Prostate gland (tissue), 2 donors: ENCODE results near the gene RANBP3. TPM values are rescaled to one million over a fixed set of nuclear protein-coding genes. Genes with fewer than 3 reads are reported as not detected.
"Not testable (repeated sequence)": the region's sequence is repeated elsewhere in the genome, so short reads cannot be mapped to it uniquely, and the experiment has no call there.

Experiments
- DNase-seq: peaks from one replicate; pipeline ENCODE4 v3.0.0-alpha.2; 2019; ENCODE audit warnings: low spot score
- H3K27ac ChIP-seq, 2 donors: fragments of 200-600 bp; sonication (generic); 2 replicates each; pipeline ENCODE4 v1.5.1; 2017 to 2019
- H3K27me3 ChIP-seq: fragments of 200-600 bp; sonication (generic); replicated peaks from 2 replicates; pipeline ENCODE4 v1.5.1; 2019; ENCODE audit not compliant: insufficient read depth
- H3K36me3 ChIP-seq, 2 donors: fragments of 200-600 bp; sonication (generic); 1 replicate in 1 of 2; 2 replicates in 1 of 2; pipeline versions ENCODE4 v1.5.1 to v1.8.1; 2017 to 2019
- H3K4me1 ChIP-seq: fragments of 200-600 bp; sonication (generic); replicated peaks from 2 replicates; pipeline ENCODE4 v1.5.1; 2019
- H3K4me3 ChIP-seq, 2 donors: fragments of 200-600 bp; sonication (generic); 2 replicates each; pipeline ENCODE4 v1.5.1; 2017 to 2019
- H3K9me3 ChIP-seq: fragments of 200-600 bp; sonication (generic); 2 replicates; pipeline ENCODE4 v1.5.1; 2017
- CTCF ChIP-seq, 4 experiments: fragments of 200-600 bp in 2 of 4; fragments of 450-650 bp in 2 of 4; sonication (generic) in 2 of 4; IDR thresholded peaks; 1 replicate in 3 of 4; 2 replicates in 1 of 4; pipeline ENCODE4 v1.5.1; 2016 to 2019; ENCODE audit warnings: antibody characterized with exemption in 4 of 4, mild to moderate bottlenecking in 2 of 4, moderate library complexity in 2 of 4
- POLR2A ChIP-seq: fragments of 450-650 bp; IDR thresholded peaks from one replicate; pipeline ENCODE4 v1.6.1; 2016; ENCODE audit warnings: antibody characterized with exemption, mild to moderate bottlenecking
- POLR2AphosphoS5 ChIP-seq: sonication (generic); formaldehyde crosslinking; IDR thresholded peaks from one replicate; pipeline ENCODE4 v1.6.1; 2017; ENCODE audit warnings: antibody characterized with exemption
- WGBS: methylation state at CpG from one replicate; pipeline ENCODE4 v1.1.5; 2018; 5-methylcytosine and 5-hydroxymethylcytosine counted together
- intact Hi-C: fragments of 100-400 bp; cut with DNase I; formaldehyde crosslinking; loops from one replicate; pipeline ENCODE4 v1.14.2; 2022
- total RNA-seq, 2 donors: library from RNA; depleted of rRNA; stranded (reverse); fragments of >200 nt; gene quantifications; one replicate each; pipeline ENCODE4 v1.1.0, GENCODE V29; 2016

Gene RANBP3
- total RNA-seq, 2 donors from 2014 or later = 84.6 to 120 TPM

GRCh38 chr19:6007866-6008265 is 29.9 kb upstream of the RANBP3 start:
- no peaks in the 10 kb centered on the region for H3K27me3 ChIP-seq
- H3K36me3 ChIP-seq = no peaks in the 10 kb centered on the region
- TF ChIP-seq POLR2AphosphoS5 (no peak), POLR2A (no peak), CTCF (IDR thresholded peaks at IDR 0.05) (no peak)
- no peaks in the 10 kb centered on the region for H3K4me1 ChIP-seq
- WGBS = 88% methylated on average over 26 of the region's 26 CpGs
- no peak overlapping the region for H3K4me3 ChIP-seq
- no peak for DNase-seq
- no peak overlapping the region for H3K27ac ChIP-seq
- H3K9me3 ChIP-seq = no peaks in the 10 kb centered on the region
- intact Hi-C loops = no loop called here

- no peak for DNase-seq
- H3K27me3 ChIP-seq = no peaks in the 10 kb centered on the region
- H3K4me3 ChIP-seq = no peak overlapping the region
- no peak for TF ChIP-seq POLR2AphosphoS5
- no peaks in the 10 kb centered on the region for H3K36me3 ChIP-seq
- no peak overlapping the region for H3K27ac ChIP-seq
- no peaks in the 10 kb centered on the region for H3K9me3 ChIP-seq
- no peaks in the 10 kb centered on the region for H3K4me1 ChIP-seq
- intact Hi-C loops = no loop called here
- 90% methylated on average over 19 of the region's 20 CpGs for WGBS
These were observed 29.0 kb upstream of the RANBP3 start for GRCh38 chr19:6006896-6007295.

DNA sequence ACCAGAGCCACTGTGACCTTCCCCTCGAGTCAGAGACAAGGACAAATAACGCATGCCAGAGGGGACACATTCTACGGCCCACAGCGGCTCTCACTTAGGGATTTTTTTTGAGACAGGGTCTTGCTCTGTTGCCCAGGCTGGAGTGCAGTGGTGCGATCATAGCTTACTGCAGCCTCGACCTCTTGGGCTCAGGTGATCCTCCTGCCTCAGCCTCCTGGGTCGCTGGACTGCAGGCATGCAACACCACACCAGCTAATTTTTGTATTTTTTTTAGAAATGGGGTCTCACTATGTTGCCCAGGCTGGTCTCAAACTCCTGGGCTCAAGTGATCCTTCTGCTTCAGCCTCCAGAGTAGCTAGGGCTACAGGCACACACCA is 28.1 kb upstream of the RANBP3 start:
- H3K9me3 ChIP-seq, H3K4me3 ChIP-seq, H3K27me3 ChIP-seq, H3K36me3 ChIP-seq, H3K4me1 ChIP-seq, intact Hi-C loops, H3K27ac ChIP-seq, DNase-seq: not testable (repeated sequence)
- 92% methylated on average over 7 of the region's 7 CpGs for WGBS

GRCh38 chr19:6005321-6006069 is 27.6 kb upstream of the RANBP3 start:
- Histone ChIP-seq H3K4me1 (no peaks in the 10 kb centered on the region), H3K36me3 (no peaks in the 10 kb centered on the region), H3K27ac (no peak overlapping the region), H3K4me3 (no peak overlapping the region), H3K27me3 (no peaks in the 10 kb centered on the region), H3K9me3 (no peaks in the 10 kb centered on the region)
- TF ChIP-seq POLR2A (no peak), POLR2AphosphoS5 (no peak), CTCF (IDR thresholded peaks at IDR 0.05) (no peak)
- intact Hi-C loops = no loop called here
- DNase-seq = no peak
- WGBS = 84% methylated on average over 18 of the region's 18 CpGs

GRCh38 chr19:6003976-6004375 is 26.0 kb upstream of the RANBP3 start:
- no peaks in the 10 kb centered on the region for H3K4me1 ChIP-seq
- H3K9me3 ChIP-seq = no peaks in the 10 kb centered on the region
- no peak overlapping the region for H3K4me3 ChIP-seq
- TF ChIP-seq CTCF (IDR thresholded peaks at IDR 0.05) (no peak), POLR2AphosphoS5 (no peak), POLR2A (no peak)
- no peak overlapping the region for H3K27ac ChIP-seq
- no peaks in the 10 kb centered on the region for H3K27me3 ChIP-seq
- no peaks in the 10 kb centered on the region for H3K36me3 ChIP-seq
- no peak for DNase-seq
- WGBS = 84% methylated on average over 10 of the region's 10 CpGs
- intact Hi-C loops = no loop called here

GRCh38 chr19:6002591-6002990 is 24.7 kb upstream of the RANBP3 start:
- Histone ChIP-seq H3K4me1 (no peaks in the 10 kb centered on the region), H3K4me3 (no peak overlapping the region), H3K36me3 (no peaks in the 10 kb centered on the region), H3K9me3 (no peaks in the 10 kb centered on the region), H3K27me3 (no peaks in the 10 kb centered on the region), H3K27ac (no peak overlapping the region)
- DNase-seq = no peak
- TF ChIP-seq CTCF (IDR thresholded peaks at IDR 0.05) (no peak), POLR2A (no peak), POLR2AphosphoS5 (no peak)
- intact Hi-C loops = no loop called here
- 92% methylated on average over 25 of the region's 26 CpGs for WGBS
